NCI-H82 treated with DMSO at 0.1 percent for 48 hours (cell line): ENCODE data around the gene MS4A10.

Experiments
- DNase-seq: peaks from one replicate; lab custom pipeline; 2025; ENCODE audit not compliant: unreplicated experiment; lab: John Stamatoyannopoulos, UW

Gene MS4A10

DNA sequence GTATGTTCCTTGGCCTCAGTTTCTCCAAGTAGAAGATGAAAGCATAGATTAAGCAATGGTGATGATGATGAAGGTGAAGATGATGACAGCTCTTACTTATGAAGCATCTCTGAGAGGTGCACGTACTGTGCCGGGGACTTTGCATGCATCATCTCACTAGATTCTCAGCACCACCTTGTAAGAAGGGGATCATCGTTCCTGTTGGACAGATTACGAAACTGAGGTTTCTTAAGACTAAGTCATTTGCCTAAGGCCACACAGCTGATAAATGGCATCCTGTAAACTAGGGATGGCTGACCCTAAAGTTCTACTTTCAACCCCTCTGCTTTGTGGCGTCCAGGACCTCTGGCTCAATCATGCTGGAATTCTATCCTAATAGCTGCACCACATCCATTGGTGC, 19.8 kb upstream of the MS4A10 start:
- no peak for DNase-seq

DNA sequence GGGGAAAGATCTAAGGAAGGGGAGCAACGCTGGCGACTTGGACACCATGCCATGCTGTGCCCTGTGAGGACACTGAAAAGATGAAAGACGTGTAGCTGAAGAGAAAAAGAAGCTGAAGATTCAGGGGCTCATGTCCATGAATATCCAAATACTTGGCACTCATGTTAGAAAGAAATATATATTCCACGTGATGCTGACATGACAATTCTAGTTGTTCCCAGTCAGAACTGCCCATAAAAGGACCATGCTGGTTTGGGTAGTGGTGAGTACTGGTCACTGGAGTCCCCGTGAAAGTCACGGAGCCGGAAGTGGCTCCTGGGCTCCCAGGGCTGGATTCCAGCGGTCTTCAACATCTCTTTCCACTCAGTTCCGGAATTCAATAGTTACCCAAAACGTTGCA, 18.6 kb upstream of the MS4A10 start:
- no peak for DNase-seq

DNA sequence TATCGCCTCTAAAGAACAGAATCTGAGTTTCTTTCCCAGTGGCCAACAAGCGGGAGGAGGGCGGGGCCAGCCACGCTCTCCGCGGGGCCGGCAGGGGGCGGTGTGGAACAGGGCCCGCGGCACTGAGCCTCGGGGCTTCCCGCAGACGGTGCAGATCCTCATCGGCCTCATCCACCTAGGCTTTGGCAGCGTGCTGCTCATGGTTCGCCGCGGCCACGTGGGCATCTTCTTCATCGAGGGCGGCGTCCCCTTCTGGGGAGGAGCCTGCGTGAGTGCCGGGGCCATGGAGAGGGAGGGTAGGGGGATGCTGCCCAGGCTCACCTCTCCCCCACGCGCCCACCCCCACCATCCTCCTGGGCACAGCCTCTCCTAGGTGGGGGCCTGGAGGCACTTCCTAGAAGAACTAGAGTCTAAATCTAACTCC, 17.7 kb upstream of the MS4A10 start:
- DNase-seq, result no peak

DNA sequence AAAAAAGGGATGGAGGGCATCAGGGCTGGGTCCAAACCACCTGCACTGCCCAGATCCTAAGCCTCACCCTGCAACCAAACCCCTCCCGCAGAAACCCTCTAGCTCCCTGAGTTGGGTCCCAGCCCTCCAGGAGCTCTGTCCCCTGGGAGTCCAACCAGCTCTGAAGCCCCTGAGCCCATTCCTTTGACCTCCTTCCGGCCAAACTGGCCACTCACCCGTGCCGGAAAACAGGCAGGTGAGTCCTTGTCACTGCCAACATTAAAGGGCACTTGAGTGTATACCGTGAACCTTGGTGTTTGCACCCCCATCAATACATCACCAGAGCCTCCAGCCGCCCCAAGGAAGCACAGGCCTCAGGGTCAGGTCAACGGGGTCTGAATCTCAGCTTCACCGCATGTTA, 16.9 kb upstream of the MS4A10 start:
- DNase-seq, result no peak

DNA sequence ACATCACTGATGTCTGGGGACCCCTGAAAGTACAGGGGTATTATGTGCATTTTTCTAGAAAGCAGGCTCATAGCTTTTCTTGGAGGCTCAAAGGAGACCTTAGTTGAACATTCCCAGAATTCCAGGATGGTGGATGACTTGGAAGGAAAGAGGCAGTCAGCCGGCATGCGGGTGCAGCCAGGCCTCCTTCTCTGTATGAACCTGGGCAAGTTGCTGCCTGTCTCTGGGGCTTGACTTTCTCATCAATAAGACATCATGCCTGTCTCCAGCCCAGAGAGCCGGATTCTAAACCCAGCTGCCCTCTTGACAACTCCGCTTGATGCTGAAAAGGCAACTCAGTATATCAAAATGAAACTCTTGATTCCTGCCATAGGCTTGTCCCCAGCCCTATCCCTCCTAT, 15.9 kb upstream of the MS4A10 start:
- DNase-seq, result no peak

DNA sequence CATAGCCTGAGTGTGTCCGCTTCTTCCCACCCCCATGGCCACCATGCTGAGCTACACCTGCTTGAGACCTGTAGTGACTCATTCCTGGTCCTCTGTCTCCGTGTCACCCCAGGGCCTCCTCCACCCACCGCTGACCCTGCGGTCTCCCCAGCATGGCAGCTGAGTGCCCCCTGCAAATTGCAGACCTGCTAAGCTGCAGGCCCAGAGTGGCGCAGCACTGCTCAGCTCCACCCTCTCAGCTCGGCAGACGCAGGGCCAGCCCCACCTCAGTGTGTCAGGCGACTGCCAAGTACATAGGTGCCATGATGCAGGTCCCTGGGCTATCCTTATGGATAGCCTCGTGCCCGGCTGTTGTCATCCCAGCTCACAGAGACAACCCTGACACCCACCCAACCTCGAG, 15.3 kb upstream of the MS4A10 start:
- DNase-seq, result no peak

DNA sequence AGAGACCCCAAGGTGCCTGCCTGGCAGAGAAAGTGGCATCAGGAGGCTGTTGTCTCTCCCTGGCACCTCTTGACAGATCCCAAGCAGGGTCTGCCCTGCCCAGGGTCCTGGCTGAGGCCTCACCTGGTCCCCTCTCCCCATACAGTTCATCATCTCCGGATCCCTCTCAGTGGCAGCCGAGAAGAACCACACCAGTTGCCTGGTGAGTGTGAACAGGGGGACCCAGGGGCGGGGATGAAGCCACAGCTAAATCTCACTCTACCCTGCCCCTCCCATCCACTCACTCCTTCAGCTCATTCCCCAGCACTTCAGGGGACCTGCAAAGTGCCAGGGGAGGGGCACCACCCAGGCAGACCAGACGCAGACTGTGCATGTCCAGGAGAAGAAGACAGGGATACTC, 14.0 kb upstream of the MS4A10 start:
- DNase-seq, result no peak

DNA sequence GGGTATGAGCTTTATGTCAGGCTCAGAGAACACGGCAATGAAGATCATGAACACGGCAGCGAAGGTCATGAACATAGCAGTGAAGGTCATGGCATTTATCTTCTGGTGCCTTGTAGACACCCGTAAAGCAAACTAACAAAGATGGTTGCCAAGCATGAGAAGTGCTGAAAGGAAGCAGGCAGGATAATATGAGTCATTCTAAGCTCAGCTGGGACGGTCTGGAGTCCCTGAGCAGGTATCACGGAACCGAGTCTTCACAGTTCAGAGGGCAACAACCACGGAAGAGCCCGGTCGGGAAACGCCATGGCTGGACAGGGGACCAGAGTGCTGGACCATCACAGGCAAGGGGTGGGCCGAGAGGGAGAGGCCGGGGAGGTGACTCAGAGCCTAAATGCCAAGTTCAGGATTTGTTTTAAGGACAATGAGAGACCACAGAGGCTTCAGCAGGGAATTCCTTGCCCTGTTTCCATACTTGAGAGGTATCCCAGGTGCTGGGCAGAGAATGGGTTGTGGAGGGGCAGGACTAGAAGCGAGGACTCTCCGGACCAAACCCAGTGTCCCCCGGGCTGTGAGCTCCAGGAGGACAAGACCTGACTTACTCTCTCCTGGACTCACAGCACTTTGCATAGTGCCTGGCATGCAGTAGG, 13.1 kb upstream of the MS4A10 start:
- no peak for DNase-seq

DNA sequence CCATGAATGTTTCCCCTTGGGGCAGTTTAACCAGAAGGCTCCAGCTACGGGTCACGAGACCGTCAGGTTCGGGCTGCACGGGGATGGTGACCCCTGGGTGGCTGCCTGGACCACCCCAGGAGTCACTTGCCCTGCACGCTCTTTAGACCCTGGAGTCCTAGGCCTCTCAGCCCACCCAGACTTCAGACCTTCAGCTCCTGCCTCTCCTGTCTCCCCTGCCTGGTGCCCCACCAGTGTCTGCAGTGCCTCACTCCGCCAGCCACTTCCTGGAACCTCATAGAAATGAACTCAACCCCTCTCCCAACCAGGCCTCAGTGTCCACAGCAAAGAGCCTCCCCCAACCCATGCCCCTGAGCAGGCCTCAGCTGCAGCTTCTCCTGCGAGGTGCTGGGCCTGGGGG, 12.5 kb upstream of the MS4A10 start:
- DNase-seq, result no peak

DNA sequence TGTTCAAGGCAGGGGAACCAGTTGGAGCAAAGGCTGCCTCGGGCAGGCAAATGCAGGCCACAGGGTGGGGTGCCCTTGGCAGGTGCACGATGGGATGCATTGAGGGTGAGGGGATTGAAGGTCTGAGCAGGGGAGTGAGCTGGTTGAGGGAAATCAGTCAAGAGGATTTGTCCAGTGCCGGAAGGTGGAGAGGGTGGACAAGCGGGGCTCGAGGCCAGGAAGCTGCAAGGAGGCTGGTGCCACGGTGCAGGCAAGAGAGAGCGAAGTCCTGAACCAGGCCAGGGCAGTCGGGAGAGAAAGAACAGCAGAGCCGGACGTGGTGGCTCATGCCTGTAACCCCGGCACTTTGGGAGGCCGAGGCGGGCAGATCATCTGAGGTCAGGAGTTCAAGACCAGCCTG, 10.4 kb upstream of the MS4A10 start:
- DNase-seq, result no peak

DNA sequence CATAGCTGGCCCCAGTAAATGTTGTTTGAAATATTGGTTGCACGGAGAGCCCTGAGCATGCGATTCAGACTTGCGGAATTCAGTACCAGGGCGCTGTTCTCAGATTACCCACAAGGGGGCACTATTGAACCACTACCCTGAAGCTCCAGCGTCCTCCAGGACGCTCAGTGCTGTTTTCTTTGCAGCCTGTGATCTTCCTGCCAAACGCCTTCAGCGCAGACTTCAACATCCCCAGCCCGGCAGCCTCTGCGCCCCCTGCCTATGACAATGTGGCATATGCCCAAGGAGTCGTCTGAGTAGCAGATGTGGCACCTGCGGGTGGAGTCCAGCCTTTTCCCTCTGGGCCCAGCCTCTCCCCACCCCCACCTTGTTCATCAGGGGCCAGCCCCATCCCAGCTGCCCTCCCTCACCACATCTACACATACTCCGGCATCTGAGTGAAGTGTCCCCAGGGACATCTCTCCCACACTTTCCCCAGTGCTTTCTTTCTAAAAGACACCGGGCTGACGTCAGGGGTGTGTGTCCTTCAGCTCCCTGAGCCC, 9.6 kb upstream of the MS4A10 start:
- DNase-seq, result peak; percentile 61

DNA sequence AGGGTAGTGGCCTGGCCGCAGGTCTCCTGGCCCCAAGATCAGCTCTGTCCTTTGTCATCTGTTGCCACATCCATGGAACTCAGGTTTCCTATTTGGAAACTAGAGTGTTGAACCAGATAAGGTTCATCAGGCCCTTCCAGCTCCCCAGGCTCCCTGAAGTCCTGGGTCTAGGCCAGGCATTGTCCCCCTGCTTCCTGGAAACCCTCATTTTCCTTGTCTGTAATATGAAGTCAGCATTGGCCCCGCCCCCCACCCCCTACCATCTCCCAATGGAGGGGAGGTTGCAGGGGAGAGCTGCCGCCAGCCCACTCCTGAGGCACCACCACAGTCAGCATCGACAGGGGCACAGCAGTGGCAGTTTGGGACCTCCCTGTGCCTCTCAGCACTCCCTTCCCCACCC, 9.0 kb upstream of the MS4A10 start:
- DNase-seq, result no peak

DNA sequence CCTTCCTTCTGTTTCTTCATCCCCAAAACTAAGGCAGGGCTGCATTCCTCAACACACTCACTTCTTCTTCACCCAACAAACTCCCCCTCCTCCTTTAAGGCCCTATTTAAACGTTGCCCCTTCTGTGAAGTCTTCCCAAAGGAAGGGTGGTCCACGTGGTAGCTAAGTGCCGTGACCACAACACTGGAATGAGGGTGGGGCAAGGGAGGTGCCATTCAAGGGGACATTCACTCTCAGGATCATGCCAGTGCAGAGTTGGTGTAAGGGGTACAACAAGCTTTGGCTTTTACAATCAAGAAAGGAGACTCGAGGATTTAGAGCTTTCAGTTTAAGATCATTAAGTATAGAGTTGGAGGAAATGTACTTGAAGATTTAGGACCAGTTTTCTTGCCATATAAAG, 8.0 kb upstream of the MS4A10 start:
- no peak for DNase-seq

DNA sequence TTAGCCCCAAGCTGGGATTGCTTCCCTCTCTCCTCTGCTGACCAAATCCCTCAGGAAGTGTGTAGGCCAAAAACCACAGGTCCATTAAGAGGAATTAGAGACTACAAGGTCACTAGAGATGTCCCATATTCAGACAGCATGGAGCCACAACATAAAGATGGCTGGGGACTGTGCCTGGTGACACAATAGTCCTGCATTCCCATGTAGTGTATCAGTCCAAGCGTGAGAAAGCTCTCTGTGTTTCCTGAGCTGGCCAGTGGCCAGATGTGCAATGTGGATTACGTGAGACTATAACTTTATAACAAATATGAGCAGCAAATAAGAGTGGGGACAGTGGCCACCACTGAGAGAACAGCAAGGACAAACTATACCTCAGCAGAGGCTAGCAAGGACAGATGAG, 7.6 kb upstream of the MS4A10 start:
- no peak for DNase-seq

DNA sequence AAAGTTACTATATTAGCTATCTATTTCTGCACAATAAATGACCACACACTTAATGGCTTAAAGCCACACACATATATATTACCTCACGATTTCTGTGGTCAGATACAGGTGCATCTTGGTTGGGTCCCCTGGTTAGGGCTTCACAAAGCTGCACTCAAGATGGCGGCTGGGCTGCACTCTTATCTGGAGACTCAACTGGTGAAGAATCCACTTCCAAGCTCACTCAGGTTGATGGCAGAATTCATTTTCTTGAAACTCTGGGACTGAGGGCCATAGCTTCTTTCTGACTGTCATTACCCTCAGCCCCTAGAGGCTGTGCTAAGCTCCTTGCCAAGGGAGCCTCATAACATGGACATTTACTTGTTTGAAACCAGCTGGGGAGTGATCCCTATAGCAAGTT, 5.1 kb upstream of the MS4A10 start:
- DNase-seq, result no peak

DNA sequence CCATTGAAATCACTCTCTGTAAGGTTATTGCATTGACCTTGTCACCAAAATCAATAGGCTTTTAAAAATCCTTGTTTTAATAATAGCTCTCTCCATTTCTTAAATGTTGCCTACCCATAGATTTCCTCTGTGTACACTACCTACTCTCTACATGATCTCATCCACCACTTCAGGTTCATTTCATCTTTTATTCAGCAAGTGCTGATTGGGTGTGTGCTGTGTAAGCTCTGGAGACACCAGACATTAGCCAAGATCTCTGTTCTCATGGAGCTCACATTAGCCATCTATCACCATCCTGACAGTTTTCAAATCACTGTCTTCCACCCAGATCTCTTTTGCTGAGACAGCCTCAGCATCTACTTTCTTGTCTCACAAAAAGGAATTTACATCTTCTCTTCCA, 4.4 kb upstream of the MS4A10 start:
- DNase-seq, result no peak

DNA sequence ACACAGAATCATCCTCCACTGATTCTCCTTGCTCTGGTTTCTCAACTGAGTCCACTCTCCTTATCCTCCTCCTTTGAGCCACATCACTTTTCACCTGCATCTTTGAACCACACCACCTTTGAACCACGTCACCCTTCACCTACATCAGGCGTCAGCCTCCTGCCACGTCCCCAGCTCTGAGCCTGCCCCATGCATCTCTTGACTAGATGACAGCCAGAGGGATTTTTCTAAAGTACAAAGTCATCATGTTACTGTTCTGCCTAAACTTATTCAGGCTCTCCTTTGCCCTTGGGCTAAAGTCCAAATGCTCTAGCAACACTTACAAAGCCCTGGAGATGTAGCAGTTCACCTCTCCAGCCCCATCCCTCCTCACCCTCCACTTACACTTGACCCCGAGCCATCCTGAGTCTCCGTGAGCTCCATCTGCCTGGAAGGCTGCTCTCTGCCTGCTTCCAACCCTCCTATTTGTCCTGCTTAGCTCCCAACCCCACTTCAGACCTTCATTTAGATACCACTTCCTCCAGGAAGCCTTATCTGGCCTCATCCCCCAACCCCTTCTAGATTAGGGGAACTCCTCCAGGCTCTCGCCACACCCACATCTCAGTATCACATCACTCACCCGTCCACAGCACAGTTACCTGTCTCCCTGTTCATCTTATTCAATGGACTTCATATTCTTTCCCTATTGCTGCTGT, 3.7 kb upstream of the MS4A10 start:
- no peak for DNase-seq

DNA sequence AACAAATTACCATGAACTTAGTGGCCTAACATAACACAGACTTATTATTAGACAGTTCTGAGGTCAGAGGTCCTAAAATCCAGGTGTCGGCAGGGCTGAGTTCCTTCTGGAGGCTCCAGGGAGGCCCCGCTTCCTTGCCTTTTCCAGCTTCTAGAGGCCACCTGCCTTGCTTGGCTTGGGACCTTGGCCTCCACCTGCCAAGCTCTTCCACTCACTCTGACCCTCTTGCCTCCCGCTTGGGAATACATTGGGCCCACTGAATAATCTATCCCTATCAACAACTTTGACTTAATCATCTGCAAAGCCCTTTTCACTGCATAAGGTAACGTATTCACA, 3.2 kb upstream of the MS4A10 start:
- DNase-seq, result no peak

DNA sequence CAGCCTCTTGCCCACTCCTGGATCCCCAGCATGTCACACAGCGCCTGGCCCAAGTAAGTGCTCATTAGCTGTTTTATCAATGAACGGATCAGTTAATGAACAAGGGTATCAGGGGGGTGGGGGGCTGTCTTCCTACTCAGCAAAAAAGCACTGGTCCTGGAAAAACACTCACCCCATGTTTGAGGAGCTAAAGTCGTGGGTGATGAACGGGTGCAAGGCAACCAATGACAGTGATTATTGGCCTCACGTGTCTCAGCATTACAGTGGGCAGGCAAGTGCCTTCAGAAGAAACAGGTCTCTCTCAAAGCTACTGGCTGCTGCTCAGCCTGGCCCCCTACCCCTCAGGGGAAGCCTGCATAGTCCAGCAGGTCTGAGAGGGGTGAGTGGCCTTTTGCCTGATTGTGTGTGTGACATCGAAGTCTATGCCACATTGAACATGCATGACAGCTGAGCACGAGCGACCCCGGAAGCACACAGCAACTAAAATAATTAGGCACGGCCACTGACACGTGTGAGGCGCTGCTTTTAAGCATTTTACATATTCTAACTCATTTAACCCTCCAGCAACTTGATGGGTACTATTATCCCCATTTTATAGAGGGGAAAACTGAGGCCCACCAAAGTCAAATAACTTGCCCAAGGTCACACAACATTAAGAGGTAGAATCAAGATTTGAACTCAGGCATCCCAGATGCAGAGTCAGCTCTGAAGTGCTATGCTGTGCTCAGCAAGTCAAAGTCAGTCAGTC, 2.6 kb upstream of the MS4A10 start:
- no peak for DNase-seq

DNA sequence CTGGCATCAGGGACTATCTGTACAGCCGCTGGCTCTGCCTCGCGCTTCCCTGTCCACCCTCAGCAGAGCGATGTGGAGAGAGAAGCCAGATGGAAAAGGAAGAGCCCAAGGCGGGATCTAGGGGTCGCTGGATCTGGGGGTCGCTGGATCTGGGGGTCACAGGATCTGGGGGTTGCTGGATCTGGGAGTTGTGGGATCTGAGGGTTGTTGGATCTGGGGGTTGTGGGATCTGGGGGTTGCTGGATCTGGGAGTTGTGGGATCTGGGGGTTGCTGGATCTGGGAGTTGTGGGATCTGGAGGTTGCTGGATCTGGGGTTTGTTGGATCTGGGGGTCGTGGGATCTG, 2.0 kb upstream of the MS4A10 start:
- DNase-seq, result no peak

DNA sequence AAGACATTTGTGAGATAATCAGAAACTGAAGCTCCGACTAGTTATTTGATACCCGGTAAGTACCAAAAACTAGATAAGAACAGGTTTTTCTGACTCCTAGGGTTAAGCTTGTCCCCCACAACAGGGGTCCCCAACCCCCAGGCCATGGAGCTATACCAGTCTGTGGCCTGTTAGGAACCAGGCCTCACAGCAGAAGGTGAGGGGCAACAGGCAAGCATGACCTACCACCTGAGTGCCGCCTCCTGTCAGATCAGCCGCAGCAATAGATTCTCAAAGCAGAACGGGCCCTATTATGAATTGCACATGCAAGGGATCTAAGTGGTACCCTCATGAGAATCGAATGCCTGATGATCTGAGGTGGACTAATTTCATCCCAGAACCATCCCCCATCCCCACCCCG, 1.2 kb upstream of the MS4A10 start:
- DNase-seq, result no peak

DNA sequence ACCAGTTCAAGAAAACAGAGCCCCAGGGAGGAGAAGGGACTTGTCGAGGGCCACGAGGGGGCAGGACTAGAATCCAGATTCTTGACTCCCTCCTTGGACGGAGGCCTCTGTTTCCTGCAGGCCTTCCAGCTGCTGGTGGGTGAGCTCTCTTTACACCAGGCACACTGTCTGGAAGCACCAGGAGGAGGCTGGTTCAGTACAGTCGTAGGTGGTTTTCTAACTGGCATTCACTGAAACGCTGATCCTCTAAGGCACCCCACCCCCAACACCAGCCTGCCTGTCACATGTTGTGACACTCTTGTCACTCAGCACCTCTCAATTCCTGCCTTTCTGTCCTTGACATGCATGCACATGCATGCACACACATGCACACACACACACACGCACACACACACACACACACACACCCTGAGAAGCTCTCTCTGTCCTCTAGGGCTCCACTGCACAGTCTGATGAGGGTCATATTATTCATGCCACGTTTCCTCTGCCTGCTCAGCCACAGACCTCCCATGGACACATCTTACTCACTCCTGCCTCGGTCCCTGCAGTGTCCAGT, 751 bp downstream of the MS4A10 start:
- DNase-seq, result no peak
